Keratinocyte (primary cell): ENCODE results near the gene CABP4. TPM values are rescaled to one million over a fixed set of nuclear protein-coding genes. Genes with fewer than 3 reads are reported as not detected.

Source experiments
- DNase-seq: peaks from one replicate; pipeline ENCODE4 v3.0.0-alpha.2; 2011; ENCODE audit warnings: low read depth, missing footprints, low spot score
- FAIRE-seq: peaks from 2 replicates; lab custom pipeline; 2011; peaks lifted over from hg19 to GRCh38; lab: Jason Lieb, UNC
- H2AFZ ChIP-seq: 2 replicates; pipeline ENCODE4 v1.6.0; 2012; ENCODE audit warnings: low read length, control low read depth, inconsistent platforms; ENCODE audit not compliant: control insufficient read depth
- H3K27ac ChIP-seq: 2 replicates; pipeline ENCODE4 v1.5.1; 2011; ENCODE audit warnings: low read length; ENCODE audit not compliant: control insufficient read depth, insufficient read depth
- H3K27me3 ChIP-seq: 3 replicates; pipeline ENCODE4 v1.6.0; 2011; ENCODE audit warnings: low read length; ENCODE audit not compliant: control insufficient read depth, insufficient read depth; ENCODE audit errors: extremely low read depth
- H3K36me3 ChIP-seq, 2 experiments: 2 replicates in 1 of 2; 3 replicates in 1 of 2; pipeline ENCODE4 v1.5.1; 2011; ENCODE audit warnings: low read length in 2 of 2, mild to moderate bottlenecking in 1 of 2; ENCODE audit not compliant: control insufficient read depth in 2 of 2, insufficient read depth in 2 of 2; ENCODE audit errors: extremely low read depth in 1 of 2
- H3K4me1 ChIP-seq: 3 replicates; pipeline ENCODE4 v1.5.1; 2011; ENCODE audit warnings: low read length; ENCODE audit not compliant: control insufficient read depth, insufficient read depth; ENCODE audit errors: extremely low read depth
- H3K4me2 ChIP-seq: 3 replicates; pipeline ENCODE4 v1.6.0; 2011; ENCODE audit warnings: low read depth, low read length; ENCODE audit not compliant: control insufficient read depth, insufficient read depth; ENCODE audit errors: extremely low read depth
- H3K4me3 ChIP-seq, 3 experiments: fragments of 200-600 bp in 1 of 3; sonication (generic) in 1 of 3; 2 replicates in 2 of 3; 3 replicates in 1 of 3; pipeline ENCODE4 v1.5.1; 2011 to 2016; ENCODE audit warnings: low read length in 3 of 3, mild to moderate bottlenecking in 3 of 3, control low read depth in 2 of 3, inconsistent platforms in 1 of 3, low read depth in 1 of 3, mixed read lengths in 1 of 3, mixed run types in 1 of 3, moderate library complexity in 1 of 3; ENCODE audit not compliant: control insufficient read depth in 2 of 3, insufficient read depth in 2 of 3; ENCODE audit errors: extremely low read depth in 1 of 3
- H3K79me2 ChIP-seq: 2 replicates; pipeline ENCODE4 v1.6.0; 2012; ENCODE audit warnings: low read length; ENCODE audit not compliant: control insufficient read depth, insufficient read depth
- H3K9ac ChIP-seq: 3 replicates; pipeline ENCODE4 v1.6.0; 2011; ENCODE audit warnings: low read length; ENCODE audit not compliant: control insufficient read depth, insufficient read depth; ENCODE audit errors: extremely low read depth
- H3K9me1 ChIP-seq: 3 replicates; pipeline ENCODE4 v1.6.0; 2011; ENCODE audit warnings: low read length; ENCODE audit not compliant: control insufficient read depth, insufficient read depth; ENCODE audit errors: extremely low read depth
- H3K9me3 ChIP-seq: 2 replicates; pipeline ENCODE4 v1.5.1; 2012; ENCODE audit warnings: low read depth, low read length; ENCODE audit not compliant: control insufficient read depth
- H4K20me1 ChIP-seq: 3 replicates; pipeline ENCODE4 v1.6.0; 2011; ENCODE audit warnings: low read length; ENCODE audit not compliant: control insufficient read depth, insufficient read depth; ENCODE audit errors: extremely low read depth
- EZH2 ChIP-seq: IDR thresholded peaks from one replicate; pipeline ENCODE4 v1.6.1; 2012; ENCODE audit warnings: inconsistent platforms, mild to moderate bottlenecking, low read length, moderate library complexity
- dilution Hi-C: fragments of 300-500 bp; cut with MboI; formaldehyde crosslinking; loops from one replicate; pipeline ENCODE4 v1.7.0; 2020; ENCODE audit warnings: low sequenced_read_pairs; ENCODE audit not compliant: extremely low pct_ligation_motif_present
- polyA plus RNA-seq, 5 experiments: library from polyadenylated mRNA; depleted of rRNA in 3 of 5; stranded (reverse) in 3 of 5; stranded (forward) in 1 of 5; unstranded in 1 of 5; fragments of >200 nt; gene quantifications; 1 replicate in 1 of 5; 2 replicates in 3 of 5; 3 replicates in 1 of 5; pipeline versions ENCODE4 v1.2.1 to v1.2.3, GENCODE V29; 2011 to 2012; ENCODE audit warnings: missing spikeins in 2 of 5, low read depth in 1 of 5, low replicate concordance in 1 of 5
- TF ChIP-seq, protein P1 (sequence below), 3 experiments: IDR thresholded peaks in 1 of 3; conservative IDR thresholded peaks in 1 of 3; optimal IDR thresholded peaks in 1 of 3; 2 replicates in 2 of 3; 3 replicates in 1 of 3; pipeline versions ENCODE3 to v1.5.1; 2011; ENCODE audit warnings: low read length in 3 of 3, mild to moderate bottlenecking in 3 of 3, moderate library complexity in 2 of 3, control low read depth in 1 of 3, inconsistent platforms in 1 of 3; ENCODE audit not compliant: insufficient read depth in 2 of 3; ENCODE audit errors: extremely low read depth in 1 of 3

CABP4 gene
- polyA plus RNA-seq, 1 donor (not counting 4 experiments of a cell fraction or from before 2014, with no cell fraction given): not detected

DNA sequence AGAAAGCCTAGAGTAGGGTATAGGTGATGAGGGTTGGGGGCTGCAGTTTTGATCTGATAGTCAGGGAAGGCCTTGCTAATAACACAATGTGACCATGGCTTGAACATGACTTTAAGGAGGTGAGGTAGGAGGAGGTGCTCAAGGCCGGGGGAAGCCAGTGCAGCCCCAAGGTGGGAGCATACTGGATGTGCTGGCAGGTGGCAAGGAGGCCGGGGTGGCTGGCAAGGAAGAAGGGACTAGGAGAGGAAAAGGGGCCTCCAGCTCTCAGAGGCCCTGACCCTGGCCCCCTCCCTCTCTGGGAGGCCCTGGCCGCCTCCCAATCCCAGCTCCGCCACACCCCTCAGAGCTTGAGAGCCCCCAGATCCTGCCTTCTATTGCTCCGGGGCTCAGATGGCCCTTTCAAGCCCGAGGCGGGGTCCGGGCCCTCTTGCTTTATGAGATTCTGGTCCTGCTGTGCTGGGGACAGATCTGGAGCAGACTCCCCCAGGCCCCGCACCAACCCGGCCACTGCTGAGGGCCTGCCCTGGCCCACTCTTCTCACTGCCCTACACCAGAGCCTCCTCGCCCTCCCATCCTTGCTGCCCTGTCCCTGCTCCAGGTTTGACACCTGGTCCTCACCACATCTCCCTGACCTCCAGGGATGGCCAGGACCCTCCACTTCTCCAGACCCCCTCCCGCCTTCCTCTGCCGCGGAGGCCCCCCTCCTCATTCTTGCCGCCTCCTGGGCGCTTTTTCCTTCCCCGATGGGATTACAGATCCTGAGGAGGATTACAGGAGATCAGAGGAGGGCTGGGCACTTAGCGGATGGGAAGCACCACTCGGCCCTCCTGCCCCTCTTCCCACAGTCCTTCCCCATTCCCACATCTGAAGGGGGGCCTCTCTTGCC, 48.2 kb downstream of the CABP4 start:
- H3K4me1 ChIP-seq: peaks cover 21% of the 10 kb centered on the region
- no peaks in the 10 kb centered on the region for H3K27me3 ChIP-seq
- H3K27ac ChIP-seq: no peak overlapping the region
- H2AFZ ChIP-seq: no peak overlapping the region
- no peak overlapping the region for H3K9ac ChIP-seq
- dilution Hi-C loops: no loop called here
- FAIRE-seq (no peak), DNase-seq (no peak)
- no peaks in the 10 kb centered on the region for H3K9me1 ChIP-seq
- peaks cover 9 to 14% of the 10 kb centered on the region in 2 experiments for H3K36me3 ChIP-seq
- H3K4me3 ChIP-seq: peak overlapping the region; percentile 82 to 92 (median 89)
- H3K9me3 ChIP-seq: no peaks in the 10 kb centered on the region
- H3K79me2 ChIP-seq: peaks cover 15% of the 10 kb centered on the region
- TF ChIP-seq EZH2: no peak
- TF ChIP-seq, protein P1, sequence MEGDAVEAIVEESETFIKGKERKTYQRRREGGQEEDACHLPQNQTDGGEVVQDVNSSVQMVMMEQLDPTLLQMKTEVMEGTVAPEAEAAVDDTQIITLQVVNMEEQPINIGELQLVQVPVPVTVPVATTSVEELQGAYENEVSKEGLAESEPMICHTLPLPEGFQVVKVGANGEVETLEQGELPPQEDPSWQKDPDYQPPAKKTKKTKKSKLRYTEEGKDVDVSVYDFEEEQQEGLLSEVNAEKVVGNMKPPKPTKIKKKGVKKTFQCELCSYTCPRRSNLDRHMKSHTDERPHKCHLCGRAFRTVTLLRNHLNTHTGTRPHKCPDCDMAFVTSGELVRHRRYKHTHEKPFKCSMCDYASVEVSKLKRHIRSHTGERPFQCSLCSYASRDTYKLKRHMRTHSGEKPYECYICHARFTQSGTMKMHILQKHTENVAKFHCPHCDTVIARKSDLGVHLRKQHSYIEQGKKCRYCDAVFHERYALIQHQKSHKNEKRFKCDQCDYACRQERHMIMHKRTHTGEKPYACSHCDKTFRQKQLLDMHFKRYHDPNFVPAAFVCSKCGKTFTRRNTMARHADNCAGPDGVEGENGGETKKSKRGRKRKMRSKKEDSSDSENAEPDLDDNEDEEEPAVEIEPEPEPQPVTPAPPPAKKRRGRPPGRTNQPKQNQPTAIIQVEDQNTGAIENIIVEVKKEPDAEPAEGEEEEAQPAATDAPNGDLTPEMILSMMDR (optimal IDR thresholded peaks at IDR 0.05 in 1 of 3, IDR thresholded peaks at IDR 0.05 in 1 of 3, conservative IDR thresholded peaks at IDR 0.05 in 1 of 3; ENCODE audit: extremely low read depth in 1 of 3, insufficient read depth in 2 of 3, low read length in 3 of 3): no peak
- no peaks in the 10 kb centered on the region for H4K20me1 ChIP-seq
- peak overlapping the region; percentile 87 for H3K4me2 ChIP-seq

DNA sequence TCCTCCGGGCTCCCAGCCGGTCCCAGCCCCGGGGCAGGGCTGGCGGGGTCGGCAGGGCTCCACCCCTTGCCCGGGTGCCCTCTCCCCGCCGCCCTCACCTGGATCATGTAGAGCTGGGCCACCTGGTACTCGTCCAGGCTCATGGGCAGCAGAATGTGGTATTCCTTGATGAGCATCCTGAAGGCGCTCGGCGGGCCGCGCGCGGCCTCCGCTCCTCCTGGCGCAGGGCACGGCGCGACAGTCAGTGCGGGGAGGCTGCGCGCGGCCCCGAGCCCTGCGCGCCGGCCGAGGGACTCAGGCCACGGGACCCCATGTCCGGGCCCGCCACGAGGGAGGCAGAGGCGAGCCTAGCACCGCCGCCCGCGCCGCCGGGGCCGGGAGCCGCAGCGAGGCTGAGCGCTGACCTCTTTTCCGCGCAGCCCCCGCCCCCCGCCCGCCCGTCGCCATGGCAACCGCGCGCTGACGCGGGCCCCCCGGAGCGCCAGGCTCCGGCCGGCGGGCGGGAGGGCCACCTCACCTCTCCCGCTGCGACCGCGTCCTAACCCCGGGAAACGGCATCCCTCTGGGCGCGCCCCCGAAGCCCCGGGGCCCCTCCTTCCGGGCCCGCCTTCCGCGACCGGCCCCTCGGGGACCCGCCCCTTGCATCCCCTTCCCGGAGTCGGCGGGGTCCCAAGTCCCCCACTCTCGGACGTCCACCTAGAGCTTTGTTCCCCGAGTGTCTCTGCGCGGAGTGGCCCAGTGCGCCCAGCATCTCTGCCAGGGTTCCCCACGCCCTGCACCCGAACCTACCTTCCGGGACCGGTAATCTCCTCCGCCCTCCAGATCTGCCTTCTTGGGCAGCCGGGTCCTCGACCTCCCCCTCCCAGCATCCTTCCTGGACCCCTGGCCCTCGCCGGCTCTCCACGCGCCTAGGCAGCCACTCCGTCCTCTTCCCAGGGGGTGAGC, 49.1 kb downstream of the CABP4 start:
- FAIRE-seq: no peak
- TF ChIP-seq, protein P1 (optimal IDR thresholded peaks at IDR 0.05 in 1 of 3, IDR thresholded peaks at IDR 0.05 in 1 of 3, conservative IDR thresholded peaks at IDR 0.05 in 1 of 3; ENCODE audit: extremely low read depth in 1 of 3, insufficient read depth in 2 of 3, low read length in 3 of 3): no peak
- no peak for TF ChIP-seq EZH2
- DNase-seq: no peak
- no peaks in the 10 kb centered on the region for H3K27me3 ChIP-seq
- H4K20me1 ChIP-seq: no peaks in the 10 kb centered on the region
- peaks cover 9 to 14% of the 10 kb centered on the region in 2 experiments for H3K36me3 ChIP-seq
- peak overlapping the region; percentile 82 to 92 (median 89) for H3K4me3 ChIP-seq
- peak overlapping the region; percentile 31 for H3K27ac ChIP-seq
- peaks cover 15% of the 10 kb centered on the region for H3K79me2 ChIP-seq
- no peaks in the 10 kb centered on the region for H3K9me1 ChIP-seq
- peak overlapping the region; percentile 87 for H3K4me2 ChIP-seq
- peak overlapping the region; percentile 73 for H3K9ac ChIP-seq
- dilution Hi-C loops: no loop called here
- no peaks in the 10 kb centered on the region for H3K9me3 ChIP-seq
- H3K4me1 ChIP-seq: peaks cover 27% of the 10 kb centered on the region
- H2AFZ ChIP-seq: peak overlapping the region; percentile 49
